GM10266 (cell line): ENCODE measurements around the gene TMPRSS2.

Source experiments
- DNase-seq: peaks from one replicate; pipeline ENCODE4 v3.0.0; 2012; ENCODE audit errors: extremely low spot score
- CTCF ChIP-seq: IDR thresholded peaks from 2 replicates; pipeline ENCODE4 v1.5.1; 2012; ENCODE audit warnings: mild to moderate bottlenecking, low read depth; ENCODE audit not compliant: control insufficient read depth, insufficient read depth; ENCODE audit errors: missing control alignments

The TMPRSS2 gene

GRCh38 chr21:41442481-41443186 lies 65.3 kb downstream of the TMPRSS2 start:
- no peak for TF ChIP-seq CTCF
- DNase-seq = no peak

- no peak for DNase-seq
- no peak for TF ChIP-seq CTCF
Observed at GRCh38 chr21:41441546-41441945, 66.4 kb downstream of the TMPRSS2 start.

DNA sequence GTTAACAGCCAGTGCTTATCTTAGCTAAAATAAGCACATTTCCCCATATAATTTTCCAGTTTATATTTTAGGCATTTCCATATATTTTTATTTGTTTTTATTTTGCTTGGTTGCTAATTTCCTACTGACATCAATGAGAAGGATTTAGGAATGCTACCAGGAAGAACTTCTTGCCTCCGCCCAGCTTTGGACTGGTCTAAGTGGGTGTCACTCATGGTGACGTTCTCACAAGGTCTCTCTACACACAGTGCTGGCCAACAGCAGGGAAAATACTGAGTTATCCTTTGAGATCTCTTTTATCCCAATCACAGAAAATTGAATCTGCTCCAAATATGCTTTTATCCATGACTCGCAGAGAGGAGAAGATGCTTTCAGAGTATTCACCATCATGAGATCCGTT lies 68.7 kb downstream of the TMPRSS2 start:
- TF ChIP-seq CTCF = no peak
- no peak for DNase-seq

DNA sequence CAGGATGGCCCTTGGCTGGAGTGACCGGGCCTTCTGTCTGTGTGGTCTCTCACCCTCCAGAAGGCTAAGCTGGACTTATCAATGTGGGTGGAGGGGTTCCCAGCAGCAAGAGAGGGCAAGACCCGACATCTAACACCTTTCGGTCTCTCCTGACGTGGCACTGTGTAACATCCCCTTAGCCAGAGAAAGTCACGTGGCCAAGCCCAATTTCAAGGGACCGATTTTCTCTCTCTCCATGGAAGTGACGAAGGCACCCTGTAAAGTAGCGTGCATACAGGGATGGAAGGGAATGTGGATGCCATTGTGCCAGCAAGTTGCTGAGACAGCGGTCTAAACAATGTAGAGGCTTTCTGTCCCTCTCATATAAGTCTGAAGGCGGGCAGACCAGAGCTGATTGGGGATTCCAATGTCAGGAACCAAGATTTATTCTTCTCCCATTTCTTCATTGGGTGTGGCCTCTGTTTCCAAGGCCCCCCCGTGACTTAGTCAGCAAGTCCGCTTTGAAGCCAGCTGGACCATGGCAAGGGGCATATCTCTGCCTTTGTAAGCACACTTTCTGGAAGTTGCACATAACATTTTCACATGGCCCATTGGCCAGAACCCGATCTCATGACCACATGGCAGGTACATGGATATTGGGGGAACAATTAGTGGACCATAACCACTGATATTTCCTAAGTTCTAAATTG lies 69.4 kb downstream of the TMPRSS2 start:
- DNase-seq = no peak
- no peak for TF ChIP-seq CTCF

GRCh38 chr21:41437729-41438128 lies 70.2 kb downstream of the TMPRSS2 start:
- DNase-seq = no peak
- TF ChIP-seq CTCF = no peak

DNA sequence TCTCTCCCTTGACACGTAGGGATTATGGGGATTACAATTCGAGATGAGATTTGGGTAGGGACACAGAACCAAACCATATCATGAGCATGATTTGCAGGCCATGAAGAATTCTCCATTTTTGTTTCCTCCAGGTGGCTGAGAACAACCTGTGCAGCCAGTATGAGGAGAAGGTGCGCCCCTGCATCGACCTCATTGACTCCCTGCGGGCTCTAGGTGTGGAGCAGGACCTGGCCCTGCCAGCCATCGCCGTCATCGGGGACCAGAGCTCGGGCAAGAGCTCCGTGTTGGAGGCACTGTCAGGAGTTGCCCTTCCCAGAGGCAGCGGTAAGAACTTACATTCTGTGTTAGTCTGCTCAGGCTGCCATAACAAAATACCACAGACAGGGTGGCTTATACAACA lies 72.3 kb downstream of the TMPRSS2 start:
- no peak for DNase-seq

More for the DNA sequence above, 72.3 kb downstream of the TMPRSS2 start:
- no peak for TF ChIP-seq CTCF
